Panc1 (cell line): ENCODE data around the gene FLOT2. TPM values are rescaled to one million over a fixed set of nuclear protein-coding genes. Genes with fewer than 3 reads are reported as not detected.
"Not testable (repeated sequence)": the region's sequence is repeated elsewhere in the genome, so short reads cannot be mapped to it uniquely, and the experiment has no call there.

Experiments
- ATAC-seq: fragments of 200-7000 bp; cut with Tn5 transposase; 2 replicates; pipeline ENCODE4 v1.9.1; 2020; ENCODE audit warnings: mild to moderate bottlenecking, moderate library complexity
- BruUV-seq: library from RNA; stranded (reverse); fragments of 400-500 nt; replicated peaks from 2 replicates; lab custom pipeline; 2021; lab: Mats Ljungman, UMichigan
- CTCF ChIA-PET: fragments of 300-600 bp; sonication (Branson Sonifier 250); formaldehyde crosslinking; loops from one replicate; lab custom pipeline; 2022; ENCODE audit warnings: antibody characterized with exemption; lab: Charles Lee
- POLR2A ChIA-PET: fragments of 300-600 bp; sonication (Branson Sonifier 250); formaldehyde crosslinking; loops from one replicate; lab custom pipeline; 2022; ENCODE audit warnings: antibody characterized with exemption; lab: Charles Lee
- DNase-seq: peaks from one replicate; pipeline ENCODE4 v3.0.0-alpha.2; 2010; ENCODE audit warnings: low read depth, low spot score
- H3K27ac ChIP-seq: 2 replicates; pipeline ENCODE4 v1.5.1; 2011; ENCODE audit warnings: mild to moderate bottlenecking, low read length, inconsistent platforms
- H3K27me3 ChIP-seq: fragments of 200-500 bp; sonication (Bioruptor generic); 2 replicates; pipeline ENCODE4 v1.6.0; 2014; ENCODE audit warnings: low read length, inconsistent platforms; ENCODE audit not compliant: control insufficient read depth, insufficient read depth
- H3K36me3 ChIP-seq: fragments of 200-500 bp; sonication (Bioruptor generic); 2 replicates; pipeline ENCODE4 v1.5.1; 2014; ENCODE audit warnings: inconsistent platforms, mild to moderate bottlenecking, low read length, moderate library complexity; ENCODE audit not compliant: control insufficient read depth, insufficient read depth
- H3K4me1 ChIP-seq: 2 replicates; pipeline ENCODE4 v1.5.1; 2011; ENCODE audit warnings: inconsistent platforms, mild to moderate bottlenecking, low read length, moderate library complexity; ENCODE audit not compliant: control insufficient read depth, insufficient read depth
- H3K4me3 ChIP-seq, 2 experiments: 2 replicates each; pipeline ENCODE4 v1.5.1; 2011 to 2012; ENCODE audit warnings: low read depth in 2 of 2, low read length in 2 of 2, mild to moderate bottlenecking in 2 of 2, inconsistent platforms in 1 of 2, moderate library complexity in 1 of 2
- H3K9me3 ChIP-seq: fragments of 200-500 bp; sonication (Bioruptor generic); 2 replicates; pipeline ENCODE4 v1.5.1; 2014; ENCODE audit warnings: low read depth, mild to moderate bottlenecking, inconsistent platforms, low read length, moderate library complexity; ENCODE audit not compliant: control insufficient read depth, insufficient read depth
- POLR2AphosphoS5 ChIP-seq: IDR thresholded peaks from 2 replicates; pipeline ENCODE4 v1.6.1; 2012; ENCODE audit warnings: mild to moderate bottlenecking, low read depth, low read length, moderate library complexity
- SIN3A ChIP-seq: IDR thresholded peaks from 2 replicates; pipeline ENCODE4 v1.6.1; 2012; ENCODE audit warnings: low read depth, mild to moderate bottlenecking, low read length, moderate library complexity, borderline replicate concordance; ENCODE audit not compliant: insufficient read depth
- TCF7L2 ChIP-seq: IDR thresholded peaks from 2 replicates; pipeline ENCODE4 v1.6.1; 2011; ENCODE audit warnings: mild to moderate bottlenecking, low read depth, low read length, inconsistent platforms
- in situ Hi-C: cut with HindIII; loops from 2 replicates; pipeline ENCODE4 v1.10.0; 2016; ENCODE audit warnings: low sequenced_read_pairs, low pct_unique_long_range_greater_than_20kb
- intact Hi-C: fragments of 100-400 bp; cut with micrococcal nuclease; formaldehyde crosslinking; loops from one replicate; pipeline ENCODE4 v1.10.0; 2022; ENCODE audit not compliant: unreplicated experiment
- total RNA-seq: library from RNA; stranded (reverse); gene quantifications from one replicate; pipeline ENCODE4 v1.2.1, GENCODE V29; 2021; ENCODE audit not compliant: unreplicated experiment
- TF ChIP-seq, protein P1 (sequence below): fragments of 450-650 bp; IDR thresholded peaks from 2 replicates; pipeline ENCODE4 v1.5.1; 2017; ENCODE audit warnings: mild to moderate bottlenecking
- TF ChIP-seq, protein P2 (sequence below), 2 experiments: IDR thresholded peaks; 2 replicates each; pipeline ENCODE4 v1.6.1; 2011 to 2012; ENCODE audit warnings: low read depth in 2 of 2, control low read depth in 1 of 2, low read length in 1 of 2, mild to moderate bottlenecking in 1 of 2, moderate library complexity in 1 of 2; ENCODE audit not compliant: insufficient read depth in 1 of 2

Gene FLOT2
- total RNA-seq, 1 experiment from 2014 or later = 110 TPM

DNA sequence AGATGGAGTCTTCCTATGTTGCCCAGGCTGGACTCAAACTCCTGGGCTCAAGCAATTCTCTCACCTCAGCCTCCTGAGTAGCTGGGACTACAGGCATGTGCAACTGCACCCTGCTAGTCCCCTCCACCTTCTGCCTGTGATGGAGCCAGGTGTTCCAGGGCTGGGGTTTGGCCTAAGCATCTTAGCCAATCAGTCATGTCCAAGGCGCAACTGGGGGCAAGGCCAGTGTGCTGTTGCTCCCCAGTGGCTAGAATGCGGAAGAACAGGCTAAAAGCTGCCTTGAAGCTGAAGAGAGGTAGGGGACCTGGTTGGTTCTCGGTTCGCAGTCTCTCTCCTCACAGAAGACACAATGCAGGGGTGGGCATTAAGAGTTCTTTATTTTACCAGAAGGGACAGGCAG, 18.6 kb downstream of the FLOT2 start:
- DNase-seq (no peak), ATAC-seq (peak; percentile 86)
- POLR2A ChIA-PET = interaction anchor here (0.7 kb wide), 1 partner anchor 154 kb away, joined by 3 read pairs; no protein-coding TSS in a partner anchor
- intact Hi-C loops (loop anchor here (10.0 kb wide), 1 partner anchor 114 kb away; no protein-coding TSS in a partner anchor), in situ Hi-C loops (loop anchor here (10.0 kb wide), 1 partner anchor 114 kb away; no protein-coding TSS in a partner anchor)
- TF ChIP-seq, protein P1, sequence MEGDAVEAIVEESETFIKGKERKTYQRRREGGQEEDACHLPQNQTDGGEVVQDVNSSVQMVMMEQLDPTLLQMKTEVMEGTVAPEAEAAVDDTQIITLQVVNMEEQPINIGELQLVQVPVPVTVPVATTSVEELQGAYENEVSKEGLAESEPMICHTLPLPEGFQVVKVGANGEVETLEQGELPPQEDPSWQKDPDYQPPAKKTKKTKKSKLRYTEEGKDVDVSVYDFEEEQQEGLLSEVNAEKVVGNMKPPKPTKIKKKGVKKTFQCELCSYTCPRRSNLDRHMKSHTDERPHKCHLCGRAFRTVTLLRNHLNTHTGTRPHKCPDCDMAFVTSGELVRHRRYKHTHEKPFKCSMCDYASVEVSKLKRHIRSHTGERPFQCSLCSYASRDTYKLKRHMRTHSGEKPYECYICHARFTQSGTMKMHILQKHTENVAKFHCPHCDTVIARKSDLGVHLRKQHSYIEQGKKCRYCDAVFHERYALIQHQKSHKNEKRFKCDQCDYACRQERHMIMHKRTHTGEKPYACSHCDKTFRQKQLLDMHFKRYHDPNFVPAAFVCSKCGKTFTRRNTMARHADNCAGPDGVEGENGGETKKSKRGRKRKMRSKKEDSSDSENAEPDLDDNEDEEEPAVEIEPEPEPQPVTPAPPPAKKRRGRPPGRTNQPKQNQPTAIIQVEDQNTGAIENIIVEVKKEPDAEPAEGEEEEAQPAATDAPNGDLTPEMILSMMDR = no peak
- TF ChIP-seq TCF7L2 = no peak
- TF ChIP-seq, protein P2, sequence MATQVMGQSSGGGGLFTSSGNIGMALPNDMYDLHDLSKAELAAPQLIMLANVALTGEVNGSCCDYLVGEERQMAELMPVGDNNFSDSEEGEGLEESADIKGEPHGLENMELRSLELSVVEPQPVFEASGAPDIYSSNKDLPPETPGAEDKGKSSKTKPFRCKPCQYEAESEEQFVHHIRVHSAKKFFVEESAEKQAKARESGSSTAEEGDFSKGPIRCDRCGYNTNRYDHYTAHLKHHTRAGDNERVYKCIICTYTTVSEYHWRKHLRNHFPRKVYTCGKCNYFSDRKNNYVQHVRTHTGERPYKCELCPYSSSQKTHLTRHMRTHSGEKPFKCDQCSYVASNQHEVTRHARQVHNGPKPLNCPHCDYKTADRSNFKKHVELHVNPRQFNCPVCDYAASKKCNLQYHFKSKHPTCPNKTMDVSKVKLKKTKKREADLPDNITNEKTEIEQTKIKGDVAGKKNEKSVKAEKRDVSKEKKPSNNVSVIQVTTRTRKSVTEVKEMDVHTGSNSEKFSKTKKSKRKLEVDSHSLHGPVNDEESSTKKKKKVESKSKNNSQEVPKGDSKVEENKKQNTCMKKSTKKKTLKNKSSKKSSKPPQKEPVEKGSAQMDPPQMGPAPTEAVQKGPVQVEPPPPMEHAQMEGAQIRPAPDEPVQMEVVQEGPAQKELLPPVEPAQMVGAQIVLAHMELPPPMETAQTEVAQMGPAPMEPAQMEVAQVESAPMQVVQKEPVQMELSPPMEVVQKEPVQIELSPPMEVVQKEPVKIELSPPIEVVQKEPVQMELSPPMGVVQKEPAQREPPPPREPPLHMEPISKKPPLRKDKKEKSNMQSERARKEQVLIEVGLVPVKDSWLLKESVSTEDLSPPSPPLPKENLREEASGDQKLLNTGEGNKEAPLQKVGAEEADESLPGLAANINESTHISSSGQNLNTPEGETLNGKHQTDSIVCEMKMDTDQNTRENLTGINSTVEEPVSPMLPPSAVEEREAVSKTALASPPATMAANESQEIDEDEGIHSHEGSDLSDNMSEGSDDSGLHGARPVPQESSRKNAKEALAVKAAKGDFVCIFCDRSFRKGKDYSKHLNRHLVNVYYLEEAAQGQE (IDR thresholded peaks at IDR 0.05; ENCODE audit: insufficient read depth in 1 of 2, low read depth in 2 of 2, low read length in 1 of 2) = no peak
- no peak for TF ChIP-seq SIN3A
- TF ChIP-seq POLR2AphosphoS5 = no peak
- BruUV-seq = no TSS peak
- no peaks in the 10 kb centered on the region for H3K27me3 ChIP-seq
- no peaks in the 10 kb centered on the region for H3K36me3 ChIP-seq
- H3K27ac ChIP-seq = no peak overlapping the region
- H3K9me3 ChIP-seq = no peaks in the 10 kb centered on the region
- CTCF ChIA-PET = interaction anchor here (0.6 to 1.7 kb wide), 7 partner anchors 18 to 153 kb away, joined by 3 to 12 read pairs (median 3); partner anchors contain the start of gene TLCD1
- H3K4me1 ChIP-seq = no peaks in the 10 kb centered on the region
- H3K4me3 ChIP-seq = no peak overlapping the region

DNA sequence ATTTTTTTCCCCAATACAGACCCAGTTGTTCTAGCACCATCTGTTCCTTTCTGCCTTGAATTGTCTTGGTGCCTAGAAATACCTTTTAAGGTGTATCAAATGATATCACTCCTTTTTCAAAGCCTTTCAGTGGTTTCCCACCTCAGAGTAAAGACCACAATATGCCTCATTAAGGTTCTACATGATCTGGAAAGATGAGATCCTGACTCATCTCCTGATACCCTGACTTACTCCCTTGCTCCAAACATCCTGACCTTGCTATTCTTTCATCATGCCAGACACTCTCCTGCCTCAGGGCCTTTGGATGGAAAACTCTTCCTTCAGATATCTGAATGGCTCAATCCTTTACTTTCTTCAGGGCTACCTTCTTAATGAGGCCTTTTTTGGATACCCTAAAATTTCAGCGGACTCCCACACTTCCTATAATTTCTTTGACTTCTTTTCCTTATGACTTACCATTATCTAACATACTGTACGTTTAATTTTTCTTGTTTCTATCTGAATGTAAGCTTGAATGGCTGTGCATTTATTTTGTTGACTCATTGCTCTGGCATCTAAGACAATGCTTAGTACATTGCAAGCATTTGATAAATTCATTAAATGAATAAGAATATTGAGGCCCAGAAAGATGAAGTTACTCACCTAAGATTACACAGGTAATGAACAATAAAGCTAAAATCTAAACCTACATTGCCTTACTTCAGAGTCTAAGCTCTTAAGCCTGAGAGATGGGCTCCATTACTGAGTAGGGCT, 19.2 kb downstream of the FLOT2 start:
- ATAC-seq (no peak), DNase-seq (no peak)
- intact Hi-C loops = loop anchor here (10.0 kb wide), 1 partner anchor 114 kb away; no protein-coding TSS in a partner anchor
- no peaks in the 10 kb centered on the region for H3K27me3 ChIP-seq
- H3K36me3 ChIP-seq = no peaks in the 10 kb centered on the region
- POLR2A ChIA-PET = interaction anchor here (0.7 kb wide), 1 partner anchor 153 kb away, joined by 3 read pairs; no protein-coding TSS in a partner anchor
- BruUV-seq = no TSS peak
- TF ChIP-seq, protein P1 = no peak
- TF ChIP-seq, protein P2 (IDR thresholded peaks at IDR 0.05; ENCODE audit: insufficient read depth in 1 of 2, low read depth in 2 of 2, low read length in 1 of 2) = no peak
- TF ChIP-seq TCF7L2 (no peak), POLR2AphosphoS5 (no peak), SIN3A (no peak)
- CTCF ChIA-PET = interaction anchor here (0.9 to 1.4 kb wide), 2 partner anchors 37 to 115 kb away, joined by 3 to 12 read pairs; no protein-coding TSS in a partner anchor
- no peaks in the 10 kb centered on the region for H3K4me1 ChIP-seq
- no peak overlapping the region for H3K4me3 ChIP-seq
- in situ Hi-C loops = loop anchor here (10.0 kb wide), 1 partner anchor 114 kb away; no protein-coding TSS in a partner anchor
- H3K27ac ChIP-seq = no peak overlapping the region
- H3K9me3 ChIP-seq = no peaks in the 10 kb centered on the region

DNA sequence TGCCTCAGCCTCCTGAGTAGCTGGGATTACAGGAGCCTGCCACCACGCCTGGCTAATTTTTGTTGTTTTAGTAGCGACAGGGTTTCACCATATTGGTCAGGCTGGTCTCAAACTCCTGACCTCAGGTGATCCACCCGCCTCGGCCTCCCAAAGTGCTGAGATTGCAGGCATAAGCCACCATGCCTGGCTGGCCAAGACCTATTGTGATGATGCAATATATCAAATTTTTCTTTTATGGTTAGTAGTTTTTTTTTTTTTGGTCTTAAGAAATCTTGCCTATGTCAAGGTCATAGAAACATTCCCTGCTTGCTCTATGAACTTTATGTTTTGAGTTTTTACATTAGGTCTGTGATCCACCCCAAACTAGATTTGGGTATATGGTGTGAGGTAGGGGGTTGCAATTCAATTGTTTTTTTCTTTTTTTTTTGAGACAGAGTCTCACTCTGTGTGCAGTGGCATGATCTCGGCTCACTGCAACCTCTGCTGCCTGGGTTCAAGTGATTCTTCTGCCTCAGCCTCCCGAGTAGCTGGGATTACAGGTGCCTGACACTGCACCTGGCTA, 20.3 kb downstream of the FLOT2 start:
- H3K9me3 ChIP-seq, BruUV-seq, H3K4me3 ChIP-seq, POLR2A ChIA-PET, ATAC-seq, CTCF ChIA-PET, H3K4me1 ChIP-seq, H3K27ac ChIP-seq, DNase-seq, H3K27me3 ChIP-seq, H3K36me3 ChIP-seq: not testable (repeated sequence)
- intact Hi-C loops = loop anchor here (10.0 kb wide), 1 partner anchor 112 kb away; no protein-coding TSS in a partner anchor
- in situ Hi-C loops = loop anchor here (10.0 kb wide), 1 partner anchor 112 kb away; no protein-coding TSS in a partner anchor
